ENCODE data around the gene LDAH. TPM values are rescaled to one million over a fixed set of nuclear protein-coding genes. Genes with fewer than 3 reads are reported as not detected.

The LDAH gene
- total RNA-seq, 2 experiments from 2014 or later, result 26.2 to 29.3 TPM

GRCh38 chr2:20698916-20699613 is 123.8 kb downstream of the LDAH start:
- Mint-ChIP-seq H3K9me3 (no peaks in the 10 kb centered on the region), H3K4me3 (no peak overlapping the region), H3K4me1 (ENCODE audit: low read depth) (no peaks in the 10 kb centered on the region), H3K27me3 (no peaks in the 10 kb centered on the region), H3K27ac (no peak overlapping the region), H3K36me3 (ENCODE audit: low read depth) (peaks cover 15% of the 10 kb centered on the region)
- TF ChIP-seq CTCF (IDR thresholded peaks at IDR 0.05), result no peak
- ATAC-seq (no peak), DNase-seq (no peak)
- intact Hi-C loops (cut with micrococcal nuclease), result no loop called here
- ChIA-PET POLR2A (no interaction called here), CTCF (no interaction called here)

- POLR2A ChIA-PET, result no interaction called here
- intact Hi-C loops (cut with micrococcal nuclease), result no loop called here
- TF ChIP-seq CTCF (IDR thresholded peaks at IDR 0.05), result no peak
Observed at GRCh38 chr2:20697322-20697934, 125.5 kb downstream of the LDAH start.

GRCh38 chr2:20696366-20696765 is 126.5 kb downstream of the LDAH start:
- no peak overlapping the region for H3K4me3 Mint-ChIP-seq
- intact Hi-C loops (cut with micrococcal nuclease), result no loop called here
- H3K27ac Mint-ChIP-seq, result no peak overlapping the region
- H3K4me1 Mint-ChIP-seq (ENCODE audit: low read depth), result no peaks in the 10 kb centered on the region
- DNase-seq (no peak), ATAC-seq (no peak)
- ChIA-PET CTCF (interaction anchor here (1.0 kb wide), 1 partner anchor 36 kb away, joined by 3 read pairs; no protein-coding TSS in a partner anchor), POLR2A (no interaction called here)
- H3K27me3 Mint-ChIP-seq, result no peaks in the 10 kb centered on the region
- peaks cover 19% of the 10 kb centered on the region for H3K36me3 Mint-ChIP-seq (ENCODE audit: low read depth)
- H3K9me3 Mint-ChIP-seq, result no peaks in the 10 kb centered on the region
- TF ChIP-seq CTCF (IDR thresholded peaks at IDR 0.05), result no peak

More at GRCh38 chr2:20697322-20697934, 125.5 kb downstream of the LDAH start:
- no peak for DNase-seq
- Mint-ChIP-seq H3K4me3 (no peak overlapping the region), H3K36me3 (ENCODE audit: low read depth) (peaks cover 15% of the 10 kb centered on the region), H3K9me3 (no peaks in the 10 kb centered on the region), H3K27me3 (no peaks in the 10 kb centered on the region), H3K4me1 (ENCODE audit: low read depth) (no peaks in the 10 kb centered on the region), H3K27ac (no peak overlapping the region)
- CTCF ChIA-PET, result interaction anchor here (1.2 kb wide), 1 partner anchor 265 kb away, joined by 3 read pairs; no protein-coding TSS in a partner anchor
- no peak for ATAC-seq

- Mint-ChIP-seq H3K36me3 (ENCODE audit: low read depth) (peaks cover 27% of the 10 kb centered on the region), H3K4me1 (ENCODE audit: low read depth) (no peaks in the 10 kb centered on the region), H3K27me3 (no peaks in the 10 kb centered on the region), H3K9me3 (peaks cover 2% of the 10 kb centered on the region), H3K4me3 (no peak overlapping the region), H3K27ac (no peak overlapping the region)
- ChIA-PET CTCF (interaction anchor here (1.8 kb wide), 1 partner anchor 270 kb away, joined by 4 read pairs; no protein-coding TSS in a partner anchor), POLR2A (interaction anchor here (0.7 kb wide), 1 partner anchor 12 kb away, joined by 3 read pairs; no protein-coding TSS in a partner anchor)
- DNase-seq (no peak), ATAC-seq (no peak)
- TF ChIP-seq CTCF (IDR thresholded peaks at IDR 0.05), result no peak
- intact Hi-C loops (cut with micrococcal nuclease), result no loop called here
Observed at GRCh38 chr2:20693317-20693716, 129.6 kb downstream of the LDAH start.

GRCh38 chr2:20692081-20692480 is 130.8 kb downstream of the LDAH start:
- intact Hi-C loops (cut with micrococcal nuclease), result no loop called here
- Mint-ChIP-seq H3K4me3 (no peak overlapping the region), H3K4me1 (ENCODE audit: low read depth) (no peaks in the 10 kb centered on the region), H3K36me3 (ENCODE audit: low read depth) (peaks cover 36% of the 10 kb centered on the region), H3K27me3 (no peaks in the 10 kb centered on the region), H3K9me3 (peaks cover 2% of the 10 kb centered on the region), H3K27ac (no peak overlapping the region)
- ChIA-PET POLR2A (no interaction called here), CTCF (interaction anchor here (0.9 to 1.8 kb wide), 2 partner anchors 15 to 271 kb away, joined by 4 read pairs; no protein-coding TSS in a partner anchor)
- DNase-seq (no peak), ATAC-seq (no peak)
- no peak for TF ChIP-seq CTCF (IDR thresholded peaks at IDR 0.05)

Data from activated CD8-positive, alpha-beta T cell treated with anti-CD3 and anti-CD28 coated beads for 36 hours (primary cell).